CD14-positive monocyte (primary cell): ENCODE data around the gene DCC. TPM values are rescaled to one million over a fixed set of nuclear protein-coding genes. Genes with fewer than 3 reads are reported as not detected.

Source experiments
- DNase-seq, 3 donors: peaks; one replicate each; pipeline ENCODE4 v3.0.0-alpha.2; 2011 to 2022
- H2AFZ ChIP-seq: 2 replicates; pipeline ENCODE4 v1.6.0; 2012; ENCODE audit warnings: mild to moderate bottlenecking, low read depth, low read length, inconsistent platforms; ENCODE audit not compliant: insufficient read depth, poor library complexity, severe bottlenecking
- H3K27ac ChIP-seq, 2 donors: 1 replicate in 1 of 2; 2 replicates in 1 of 2; pipeline ENCODE4 v1.5.1; 2012 to 2013; ENCODE audit warnings: low read length in 2 of 2, control low read depth in 1 of 2, inconsistent platforms in 1 of 2, low read depth in 1 of 2, mild to moderate bottlenecking in 1 of 2
- H3K27me3 ChIP-seq, 2 donors: one replicate each; pipeline versions ENCODE4 v1.6.0 to v1.6.1; 2011 to 2013; ENCODE audit warnings: low read length in 2 of 2; ENCODE audit not compliant: control insufficient read depth in 2 of 2, insufficient read depth in 2 of 2
- H3K36me3 ChIP-seq, 2 donors: replicated peaks in 1 of 2; 1 replicate in 1 of 2; 2 replicates in 1 of 2; pipeline versions ENCODE4 v1.5.1 to v1.6.1; 2012 to 2013; ENCODE audit warnings: low read length in 2 of 2, control low read depth in 1 of 2, inconsistent platforms in 1 of 2, mild to moderate bottlenecking in 1 of 2; ENCODE audit not compliant: insufficient read depth in 2 of 2, control insufficient read depth in 1 of 2
- H3K4me1 ChIP-seq, 2 donors: 1 replicate in 1 of 2; 2 replicates in 1 of 2; pipeline versions ENCODE4 v1.5.1 to v1.6.1; 2012 to 2013; ENCODE audit warnings: low read length in 2 of 2, control low read depth in 1 of 2, inconsistent platforms in 1 of 2, mild to moderate bottlenecking in 1 of 2, moderate library complexity in 1 of 2; ENCODE audit not compliant: insufficient read depth in 2 of 2, control insufficient read depth in 1 of 2
- H3K4me2 ChIP-seq: replicated peaks from 2 replicates; pipeline ENCODE3; 2012; ENCODE audit warnings: low read length, moderate library complexity, mild to moderate bottlenecking; ENCODE audit not compliant: poor library complexity, severe bottlenecking; ENCODE audit errors: extremely low read depth
- H3K4me3 ChIP-seq, 3 experiments: fragments of 200-600 bp in 1 of 3; sonication (generic) in 1 of 3; replicated peaks in 1 of 3; 1 replicate in 2 of 3; 2 replicates in 1 of 3; pipeline ENCODE4 v1.5.1; 2011 to 2013; ENCODE audit warnings: low read length in 3 of 3, mild to moderate bottlenecking in 3 of 3, control low read depth in 2 of 3, low read depth in 2 of 3, inconsistent platforms in 1 of 3, moderate library complexity in 1 of 3
- H3K79me2 ChIP-seq: 2 replicates; pipeline ENCODE4 v1.6.0; 2012; ENCODE audit warnings: mild to moderate bottlenecking, control low read depth, inconsistent platforms, low read length, moderate library complexity; ENCODE audit not compliant: insufficient read depth
- H3K9ac ChIP-seq: 2 replicates; pipeline ENCODE4 v1.6.0; 2017; ENCODE audit warnings: low read length, mild to moderate bottlenecking; ENCODE audit not compliant: insufficient read depth, poor library complexity, severe bottlenecking
- H3K9me3 ChIP-seq, 2 donors: replicated peaks in 1 of 2; 1 replicate in 1 of 2; 2 replicates in 1 of 2; pipeline versions ENCODE4 v1.5.1 to v1.6.1; 2012 to 2013; ENCODE audit warnings: low read length in 2 of 2, control low read depth in 1 of 2; ENCODE audit not compliant: control insufficient read depth in 1 of 2, insufficient read depth in 1 of 2
- H4K20me1 ChIP-seq: 2 replicates; pipeline ENCODE4 v1.6.0; 2012; ENCODE audit warnings: mild to moderate bottlenecking, low read length, control low read depth, moderate library complexity; ENCODE audit not compliant: insufficient read depth
- H3K27ac Mint-ChIP-seq, 7 donors: one replicate each; pipeline ENCODE4 v1.8.0; 2020; ENCODE audit warnings: mild to moderate bottlenecking in 7 of 7, mixed read lengths in 7 of 7, moderate library complexity in 6 of 7, inconsistent platforms in 2 of 7
- H3K27me3 Mint-ChIP-seq, 3 donors: one replicate each; pipeline ENCODE4 v1.8.0; 2021 to 2022; ENCODE audit warnings: low read depth in 3 of 3, mild to moderate bottlenecking in 3 of 3, mixed read lengths in 3 of 3, moderate library complexity in 3 of 3, inconsistent platforms in 1 of 3
- H3K36me3 Mint-ChIP-seq, 2 donors: one replicate each; pipeline ENCODE4 v1.8.0; 2020; ENCODE audit warnings: mixed read lengths in 2 of 2, inconsistent platforms in 1 of 2, mild to moderate bottlenecking in 1 of 2
- H3K4me1 Mint-ChIP-seq: one replicate; pipeline ENCODE4 v1.8.0; 2020; ENCODE audit warnings: mild to moderate bottlenecking, mixed read lengths
- H3K4me3 Mint-ChIP-seq, 2 donors: one replicate each; pipeline ENCODE4 v1.8.0; 2020; ENCODE audit warnings: mild to moderate bottlenecking in 2 of 2, mixed read lengths in 2 of 2, moderate library complexity in 1 of 2
- H3K9me3 Mint-ChIP-seq, 7 donors: one replicate each; pipeline ENCODE4 v1.8.0; 2020 to 2022; ENCODE audit warnings: mixed read lengths in 7 of 7, mild to moderate bottlenecking in 6 of 7, moderate library complexity in 6 of 7, inconsistent platforms in 2 of 7
- WGBS: methylation state at CpG from one replicate; pipeline ENCODE4 v1.1.5; 2013; ENCODE audit warnings: missing lambda C conversion rate; ENCODE audit not compliant: insufficient coverage; 5-methylcytosine and 5-hydroxymethylcytosine counted together
- intact Hi-C, 2 donors: fragments of 100-400 bp; cut with micrococcal nuclease; formaldehyde crosslinking; loops; one replicate each; pipeline versions ENCODE4 v1.15.0 to v1.15.1; 2023
- polyA plus RNA-seq, 3 donors: library from polyadenylated mRNA; depleted of rRNA in 1 of 3; unstranded in 2 of 3; stranded (reverse) in 1 of 3; fragments of 300-500 nt in 2 of 3; fragments of >200 nt in 1 of 3; fragmentation: Illumina TruSeq in 2 of 3; gene quantifications; 1 replicate in 2 of 3; 2 replicates in 1 of 3; pipeline ENCODE4 v1.2.3, GENCODE V29; 2012 to 2021
- TF ChIP-seq, protein P1 (sequence below): fragments of 200-600 bp; IDR thresholded peaks from one replicate; pipeline ENCODE4 v1.8.0; 2022; ENCODE audit warnings: antibody characterized with exemption, mild to moderate bottlenecking

The DCC gene
- polyA plus RNA-seq, 3 donors, result not detected

- Histone ChIP-seq H2AFZ (no peak overlapping the region), H3K27me3 (no peaks in the 10 kb centered on the region), H3K9ac (no peak overlapping the region), H3K27ac (no peak overlapping the region), H3K79me2 (no peaks in the 10 kb centered on the region), H3K36me3 (no peaks in the 10 kb centered on the region), H3K9me3 (peaks cover 0 to 5% of the 10 kb centered on the region in 2 donors), H3K4me2 (no peak overlapping the region), H3K4me3 (no peak overlapping the region), H4K20me1 (no peaks in the 10 kb centered on the region), H3K4me1 (no peaks in the 10 kb centered on the region)
- TF ChIP-seq, protein P1, sequence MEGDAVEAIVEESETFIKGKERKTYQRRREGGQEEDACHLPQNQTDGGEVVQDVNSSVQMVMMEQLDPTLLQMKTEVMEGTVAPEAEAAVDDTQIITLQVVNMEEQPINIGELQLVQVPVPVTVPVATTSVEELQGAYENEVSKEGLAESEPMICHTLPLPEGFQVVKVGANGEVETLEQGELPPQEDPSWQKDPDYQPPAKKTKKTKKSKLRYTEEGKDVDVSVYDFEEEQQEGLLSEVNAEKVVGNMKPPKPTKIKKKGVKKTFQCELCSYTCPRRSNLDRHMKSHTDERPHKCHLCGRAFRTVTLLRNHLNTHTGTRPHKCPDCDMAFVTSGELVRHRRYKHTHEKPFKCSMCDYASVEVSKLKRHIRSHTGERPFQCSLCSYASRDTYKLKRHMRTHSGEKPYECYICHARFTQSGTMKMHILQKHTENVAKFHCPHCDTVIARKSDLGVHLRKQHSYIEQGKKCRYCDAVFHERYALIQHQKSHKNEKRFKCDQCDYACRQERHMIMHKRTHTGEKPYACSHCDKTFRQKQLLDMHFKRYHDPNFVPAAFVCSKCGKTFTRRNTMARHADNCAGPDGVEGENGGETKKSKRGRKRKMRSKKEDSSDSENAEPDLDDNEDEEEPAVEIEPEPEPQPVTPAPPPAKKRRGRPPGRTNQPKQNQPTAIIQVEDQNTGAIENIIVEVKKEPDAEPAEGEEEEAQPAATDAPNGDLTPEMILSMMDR, result no peak
- Mint-ChIP-seq H3K4me3 (no peak overlapping the region), H3K9me3 (peaks cover 0 to 3% (median 0%) of the 10 kb centered on the region in 7 donors), H3K27me3 (no peaks in the 10 kb centered on the region), H3K36me3 (no peaks in the 10 kb centered on the region), H3K27ac (no peak overlapping the region), H3K4me1 (no peaks in the 10 kb centered on the region)
- intact Hi-C loops, result no loop called here
- WGBS, result no CpG with 5 or more reads among the region's 3 CpGs
- DNase-seq, result no peak
These were observed 487.0 kb downstream of the DCC start for GRCh38 chr18:52826994-52827393.

DNA sequence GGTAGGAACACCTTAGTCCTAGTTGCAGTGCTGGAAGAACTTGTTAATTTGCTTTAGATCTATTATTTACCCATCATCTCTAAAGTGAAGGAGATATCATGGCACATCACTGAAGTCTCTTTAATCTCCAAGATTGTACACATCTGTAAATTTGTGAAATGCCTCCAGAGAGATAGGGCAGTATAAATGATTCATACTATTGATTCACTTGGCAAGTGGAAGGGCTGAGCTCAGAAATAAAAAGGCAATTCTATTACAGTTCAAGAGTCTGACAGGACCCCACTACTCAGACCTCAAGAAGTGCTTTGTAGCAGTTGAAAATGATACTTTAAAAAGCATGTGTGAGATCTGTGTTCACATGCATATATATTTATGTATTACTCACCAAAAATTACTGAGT, 489.3 kb downstream of the DCC start:
- no peaks in the 10 kb centered on the region for H3K27me3 ChIP-seq
- Mint-ChIP-seq H3K27me3 (no peaks in the 10 kb centered on the region), H3K9me3 (peaks cover 0 to 6% (median 0%) of the 10 kb centered on the region in 7 donors), H3K4me1 (no peaks in the 10 kb centered on the region), H3K27ac (no peak overlapping the region), H3K4me3 (no peak overlapping the region), H3K36me3 (no peaks in the 10 kb centered on the region)
- no peaks in the 10 kb centered on the region for H3K4me1 ChIP-seq
- H4K20me1 ChIP-seq, result no peaks in the 10 kb centered on the region
- no peak overlapping the region for H3K4me3 ChIP-seq
- intact Hi-C loops, result no loop called here
- H3K4me2 ChIP-seq, result no peak overlapping the region
- peaks cover 0 to 5% of the 10 kb centered on the region in 2 donors for H3K9me3 ChIP-seq
- H2AFZ ChIP-seq, result no peak overlapping the region
- H3K27ac ChIP-seq, result no peak overlapping the region
- no peak overlapping the region for H3K9ac ChIP-seq
- DNase-seq, result no peak
- TF ChIP-seq, protein P1, result no peak
- H3K36me3 ChIP-seq, result no peaks in the 10 kb centered on the region
- no peaks in the 10 kb centered on the region for H3K79me2 ChIP-seq
